ENCODE measurements around the gene NKD1.

GRCh38 chr16:50583211-50583610 lies 35.0 kb downstream of the NKD1 start:
- TF ChIP-seq POLR2A (IDR thresholded peaks at IDR 0.05), result no peak
- TF ChIP-seq, protein P1, sequence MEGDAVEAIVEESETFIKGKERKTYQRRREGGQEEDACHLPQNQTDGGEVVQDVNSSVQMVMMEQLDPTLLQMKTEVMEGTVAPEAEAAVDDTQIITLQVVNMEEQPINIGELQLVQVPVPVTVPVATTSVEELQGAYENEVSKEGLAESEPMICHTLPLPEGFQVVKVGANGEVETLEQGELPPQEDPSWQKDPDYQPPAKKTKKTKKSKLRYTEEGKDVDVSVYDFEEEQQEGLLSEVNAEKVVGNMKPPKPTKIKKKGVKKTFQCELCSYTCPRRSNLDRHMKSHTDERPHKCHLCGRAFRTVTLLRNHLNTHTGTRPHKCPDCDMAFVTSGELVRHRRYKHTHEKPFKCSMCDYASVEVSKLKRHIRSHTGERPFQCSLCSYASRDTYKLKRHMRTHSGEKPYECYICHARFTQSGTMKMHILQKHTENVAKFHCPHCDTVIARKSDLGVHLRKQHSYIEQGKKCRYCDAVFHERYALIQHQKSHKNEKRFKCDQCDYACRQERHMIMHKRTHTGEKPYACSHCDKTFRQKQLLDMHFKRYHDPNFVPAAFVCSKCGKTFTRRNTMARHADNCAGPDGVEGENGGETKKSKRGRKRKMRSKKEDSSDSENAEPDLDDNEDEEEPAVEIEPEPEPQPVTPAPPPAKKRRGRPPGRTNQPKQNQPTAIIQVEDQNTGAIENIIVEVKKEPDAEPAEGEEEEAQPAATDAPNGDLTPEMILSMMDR (IDR thresholded peaks at IDR 0.05), result no peak

Measured in vagina (tissue), 2 donors.